GM12874 (cell line): Measurements from ENCODE around the gene CTNNBL1.

Experiments
- TF ChIP-seq, protein P1 (sequence below): IDR thresholded peaks from 2 replicates; pipeline ENCODE4 v1.5.1; 2011; ENCODE audit warnings: low read depth, mild to moderate bottlenecking, control low read depth, low read length, moderate library complexity; ENCODE audit not compliant: insufficient read depth

CTNNBL1 gene

DNA sequence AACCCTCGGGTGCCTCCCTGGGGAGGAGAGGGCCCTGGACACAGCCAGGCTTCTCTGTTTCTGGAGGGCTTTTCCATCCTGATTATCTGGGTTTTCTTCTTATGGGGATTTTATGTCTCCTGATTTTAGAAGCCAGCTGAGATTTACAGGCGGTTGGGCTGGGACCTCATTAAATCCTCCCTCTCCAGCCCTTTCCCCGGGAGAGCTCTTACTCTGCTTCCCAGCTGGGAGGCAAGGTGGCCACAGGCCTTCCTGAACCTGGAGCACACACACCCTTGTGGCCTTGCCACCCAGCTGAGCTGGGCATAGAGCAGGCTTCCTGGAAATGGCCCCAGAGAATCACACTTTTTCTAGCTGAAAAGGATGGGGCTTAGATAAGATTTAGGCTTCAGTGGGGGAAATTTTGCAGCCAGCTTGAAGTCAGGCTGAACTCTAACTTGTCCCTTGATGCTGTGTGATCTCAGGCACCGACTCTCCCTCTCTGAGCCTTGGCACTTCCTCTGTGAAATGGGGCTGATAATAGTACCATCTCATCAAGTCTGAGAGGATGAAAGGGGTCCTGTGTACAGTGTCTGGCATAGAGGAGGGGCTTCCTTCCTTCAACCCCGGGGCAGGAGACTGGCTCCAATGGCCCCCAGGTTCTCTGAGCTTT lies 225.7 kb downstream of the CTNNBL1 start:
- TF ChIP-seq, protein P1, sequence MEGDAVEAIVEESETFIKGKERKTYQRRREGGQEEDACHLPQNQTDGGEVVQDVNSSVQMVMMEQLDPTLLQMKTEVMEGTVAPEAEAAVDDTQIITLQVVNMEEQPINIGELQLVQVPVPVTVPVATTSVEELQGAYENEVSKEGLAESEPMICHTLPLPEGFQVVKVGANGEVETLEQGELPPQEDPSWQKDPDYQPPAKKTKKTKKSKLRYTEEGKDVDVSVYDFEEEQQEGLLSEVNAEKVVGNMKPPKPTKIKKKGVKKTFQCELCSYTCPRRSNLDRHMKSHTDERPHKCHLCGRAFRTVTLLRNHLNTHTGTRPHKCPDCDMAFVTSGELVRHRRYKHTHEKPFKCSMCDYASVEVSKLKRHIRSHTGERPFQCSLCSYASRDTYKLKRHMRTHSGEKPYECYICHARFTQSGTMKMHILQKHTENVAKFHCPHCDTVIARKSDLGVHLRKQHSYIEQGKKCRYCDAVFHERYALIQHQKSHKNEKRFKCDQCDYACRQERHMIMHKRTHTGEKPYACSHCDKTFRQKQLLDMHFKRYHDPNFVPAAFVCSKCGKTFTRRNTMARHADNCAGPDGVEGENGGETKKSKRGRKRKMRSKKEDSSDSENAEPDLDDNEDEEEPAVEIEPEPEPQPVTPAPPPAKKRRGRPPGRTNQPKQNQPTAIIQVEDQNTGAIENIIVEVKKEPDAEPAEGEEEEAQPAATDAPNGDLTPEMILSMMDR = no peak

DNA sequence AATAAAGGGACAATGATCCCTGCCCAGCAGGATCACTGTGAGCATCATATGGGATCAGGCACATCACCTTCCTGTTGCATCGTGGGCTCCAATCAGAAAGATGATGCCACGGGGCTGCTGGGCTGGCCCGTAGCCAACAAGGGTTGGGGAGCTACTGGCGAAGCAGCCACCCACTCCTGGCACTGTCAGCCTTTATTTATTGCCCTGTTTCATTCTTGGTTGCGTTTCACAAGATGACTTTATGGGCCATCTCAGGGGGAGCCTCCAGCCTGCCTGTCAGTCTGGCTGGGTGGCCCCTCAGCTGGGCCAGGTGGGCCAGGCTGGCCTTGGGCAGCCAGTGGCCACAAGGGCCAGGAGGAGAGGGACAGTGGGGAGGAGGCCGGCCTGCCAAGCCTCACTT lies 226.4 kb downstream of the CTNNBL1 start:
- TF ChIP-seq, protein P1 = no peak

DNA sequence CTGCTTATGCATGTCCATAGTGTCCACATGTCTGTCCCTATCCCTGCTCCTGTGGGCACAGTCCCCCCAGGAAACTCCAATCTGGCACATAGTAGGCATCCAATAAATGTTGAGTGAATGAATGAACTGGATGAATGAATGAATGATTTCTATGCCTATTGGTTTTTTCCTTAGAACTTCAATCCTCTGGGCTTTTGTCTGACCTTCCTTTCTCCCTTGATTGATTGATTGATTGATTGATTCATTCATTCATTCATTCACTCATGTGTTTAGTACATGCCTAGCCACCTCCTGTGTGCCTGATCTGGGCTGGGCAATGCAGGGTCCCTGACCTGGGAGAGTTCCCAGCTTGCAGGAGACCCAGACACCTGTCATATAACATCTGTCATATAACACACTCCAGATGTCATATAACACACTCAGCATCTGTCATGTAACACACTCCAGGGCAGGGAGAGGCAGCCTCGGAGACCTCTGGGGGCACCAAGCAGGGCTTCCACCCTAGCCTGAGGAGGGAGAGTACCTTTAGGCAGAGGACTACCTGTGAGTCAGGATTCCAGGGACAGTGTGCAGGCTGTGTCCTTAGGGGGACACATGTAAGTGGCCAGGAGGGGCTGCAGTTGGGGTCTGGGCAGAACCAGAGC lies 227.0 kb downstream of the CTNNBL1 start:
- TF ChIP-seq, protein P1 = no peak

DNA sequence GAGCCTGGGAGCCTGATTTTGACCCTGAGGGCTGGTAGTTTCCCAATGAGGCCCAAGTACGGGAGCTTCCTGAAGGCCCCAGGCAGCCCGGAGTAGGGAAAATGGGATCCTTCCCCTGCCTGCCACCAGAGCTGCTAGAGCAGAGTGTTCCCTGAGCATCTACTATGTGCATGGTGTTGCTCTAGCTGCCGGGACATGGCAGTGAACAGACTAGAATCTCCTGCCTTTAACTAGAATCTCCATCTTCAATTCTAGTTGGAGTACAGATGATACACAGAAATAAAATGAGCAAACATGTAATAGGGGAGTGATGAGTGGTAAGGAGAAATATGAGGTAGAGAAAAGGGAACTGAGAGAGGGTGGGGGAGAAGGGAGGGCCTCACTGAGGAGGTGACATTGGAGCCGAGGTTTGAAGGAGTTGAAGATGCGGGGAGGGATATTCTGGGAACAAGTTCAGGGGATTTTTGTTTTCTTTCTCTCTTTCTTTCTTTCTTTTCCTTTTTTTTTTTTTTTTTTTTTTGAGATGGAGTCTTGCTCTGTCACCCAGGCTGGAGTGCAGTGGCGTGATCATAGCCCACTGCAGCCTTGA lies 227.6 kb downstream of the CTNNBL1 start:
- TF ChIP-seq, protein P1 = no peak
